Measurements from ENCODE around the gene PHKB.

GRCh38 chr16:47617732-47618131 is 156.6 kb downstream of the PHKB start:
- TF ChIP-seq CTCF (conservative IDR thresholded peaks at IDR 0.05 in 1 of 2, IDR thresholded peaks at IDR 0.05 in 1 of 2; ENCODE audit: low read depth in 1 of 2, low read length in 2 of 2) (no peak), EZH2 (IDR thresholded peaks at IDR 0.05; ENCODE audit: low read length, missing control alignments) (no peak)
